Epithelial cell of proximal tubule (primary cell): Measurements from ENCODE around the gene CDT1. TPM values are rescaled to one million over a fixed set of nuclear protein-coding genes. Genes with fewer than 3 reads are reported as not detected.

Source experiments
- DNase-seq: peaks from one replicate; pipeline ENCODE4 v3.0.0-alpha.2; 2011; ENCODE audit warnings: low read depth
- H3K4me3 ChIP-seq: 2 replicates; pipeline ENCODE4 v1.5.1; 2011; ENCODE audit warnings: low read depth, mild to moderate bottlenecking, low read length
- total RNA-seq: library from RNA; depleted of rRNA; stranded (reverse); fragments of >200 nt; gene quantifications from 2 replicates; pipeline ENCODE4 v1.2.3, GENCODE V29; 2015
- TF ChIP-seq, protein P1 (sequence below): conservative IDR thresholded peaks from 2 replicates; pipeline ENCODE4 v1.5.1; 2012; ENCODE audit warnings: low read depth, mild to moderate bottlenecking, low read length

Gene CDT1
- total RNA-seq, 1 donor from 2014 or later: 76.2 TPM

DNA sequence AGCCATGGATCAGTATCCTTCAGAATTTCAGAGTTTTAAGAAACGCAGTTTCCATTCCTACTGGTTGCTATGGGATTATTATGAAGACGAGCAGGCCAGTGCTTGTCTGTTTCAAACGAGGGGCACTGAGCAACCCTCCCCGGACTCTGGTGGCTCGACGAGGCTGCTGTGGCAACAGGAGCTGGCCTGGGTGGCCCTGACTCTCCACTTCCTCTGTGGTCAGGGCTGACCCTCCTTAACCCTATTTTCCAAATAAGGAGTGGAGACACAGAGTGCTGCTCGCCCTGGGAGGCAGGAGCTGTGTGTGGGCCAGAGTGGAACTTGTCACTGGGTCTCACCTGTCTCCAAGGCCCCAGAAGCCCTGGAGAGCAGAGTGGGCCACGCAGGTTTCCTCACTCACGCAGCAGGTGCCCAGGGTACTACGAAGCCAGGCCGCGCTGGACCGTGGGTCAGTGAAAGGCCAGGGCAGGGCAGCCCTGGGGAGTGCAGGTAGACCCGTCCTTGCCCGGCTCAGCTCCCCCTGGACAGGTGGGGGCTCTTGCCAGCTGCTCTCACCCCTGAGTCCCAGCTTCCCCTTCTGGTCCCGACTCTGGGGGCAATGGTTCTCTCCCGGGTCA, 49.8 kb downstream of the CDT1 start:
- no peak for DNase-seq
- TF ChIP-seq, protein P1, sequence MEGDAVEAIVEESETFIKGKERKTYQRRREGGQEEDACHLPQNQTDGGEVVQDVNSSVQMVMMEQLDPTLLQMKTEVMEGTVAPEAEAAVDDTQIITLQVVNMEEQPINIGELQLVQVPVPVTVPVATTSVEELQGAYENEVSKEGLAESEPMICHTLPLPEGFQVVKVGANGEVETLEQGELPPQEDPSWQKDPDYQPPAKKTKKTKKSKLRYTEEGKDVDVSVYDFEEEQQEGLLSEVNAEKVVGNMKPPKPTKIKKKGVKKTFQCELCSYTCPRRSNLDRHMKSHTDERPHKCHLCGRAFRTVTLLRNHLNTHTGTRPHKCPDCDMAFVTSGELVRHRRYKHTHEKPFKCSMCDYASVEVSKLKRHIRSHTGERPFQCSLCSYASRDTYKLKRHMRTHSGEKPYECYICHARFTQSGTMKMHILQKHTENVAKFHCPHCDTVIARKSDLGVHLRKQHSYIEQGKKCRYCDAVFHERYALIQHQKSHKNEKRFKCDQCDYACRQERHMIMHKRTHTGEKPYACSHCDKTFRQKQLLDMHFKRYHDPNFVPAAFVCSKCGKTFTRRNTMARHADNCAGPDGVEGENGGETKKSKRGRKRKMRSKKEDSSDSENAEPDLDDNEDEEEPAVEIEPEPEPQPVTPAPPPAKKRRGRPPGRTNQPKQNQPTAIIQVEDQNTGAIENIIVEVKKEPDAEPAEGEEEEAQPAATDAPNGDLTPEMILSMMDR: no peak
- no peak overlapping the region for H3K4me3 ChIP-seq

GRCh38 chr16:88854306-88855111, 50.9 kb downstream of the CDT1 start:
- TF ChIP-seq, protein P1: no peak
- H3K4me3 ChIP-seq: no peak overlapping the region
- no peak for DNase-seq

DNA sequence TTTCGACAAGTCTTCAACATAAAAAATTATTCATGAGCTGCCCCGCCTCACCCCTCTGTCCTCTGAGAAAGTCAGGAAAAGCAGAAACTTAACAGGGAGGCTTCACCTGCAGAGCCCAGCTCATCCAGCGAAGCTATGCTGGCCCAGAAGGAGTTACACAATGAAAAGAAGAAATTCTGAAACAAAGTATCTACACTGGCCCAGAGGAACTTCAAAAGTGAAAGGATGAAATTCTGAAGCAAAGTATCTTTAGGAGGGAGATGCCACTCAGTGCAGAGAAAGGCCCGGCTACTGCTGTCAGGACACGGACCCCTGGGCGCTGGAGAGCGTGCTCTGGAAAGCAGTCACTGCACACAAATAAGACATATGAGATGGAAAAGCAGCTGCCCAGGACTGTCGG, 51.6 kb downstream of the CDT1 start:
- TF ChIP-seq, protein P1: no peak
- H3K4me3 ChIP-seq: no peak overlapping the region
- no peak for DNase-seq

- peak overlapping the region; percentile 98 for H3K4me3 ChIP-seq
- TF ChIP-seq, protein P1: no peak
- DNase-seq: no peak
These were observed 52.1 kb downstream of the CDT1 start for GRCh38 chr16:88855736-88856121.

DNA sequence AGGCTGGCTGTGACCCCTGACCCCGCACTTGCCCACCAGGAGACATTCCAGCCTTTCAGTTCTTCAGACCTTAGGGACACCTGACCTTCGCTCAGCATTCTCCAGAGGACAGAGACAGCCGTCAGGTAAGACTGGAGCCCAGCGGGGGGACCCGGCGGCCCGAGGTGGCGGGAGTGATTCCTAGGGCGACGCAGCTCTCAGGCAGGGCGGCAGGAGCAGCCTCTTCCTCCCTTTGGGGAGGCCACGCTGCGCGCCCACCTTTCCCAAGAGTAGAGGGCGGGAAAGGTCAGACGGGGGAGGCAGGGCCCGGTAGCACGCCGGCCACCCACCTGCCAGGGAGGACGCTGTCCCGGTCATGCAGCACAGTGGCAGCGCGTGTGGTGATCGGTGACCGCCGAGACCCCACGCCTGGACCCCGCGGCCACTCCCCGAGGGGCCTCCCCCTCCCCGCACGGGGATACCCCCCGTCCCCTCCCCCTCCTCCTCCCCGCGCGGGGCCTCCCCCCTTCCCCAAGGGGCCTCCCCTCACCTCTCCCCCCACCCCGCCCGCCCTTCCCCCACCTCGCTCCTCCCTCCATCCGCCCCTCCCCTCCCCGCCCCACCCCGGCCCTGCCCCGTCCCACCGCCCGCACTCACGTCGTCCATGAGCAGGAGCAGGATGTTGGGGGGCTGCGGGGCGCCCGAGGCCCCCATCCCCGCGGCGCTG, 52.7 kb downstream of the CDT1 start:
- peak overlapping the region; percentile 98 for H3K4me3 ChIP-seq
- DNase-seq: no peak
- TF ChIP-seq, protein P1: no peak

DNA sequence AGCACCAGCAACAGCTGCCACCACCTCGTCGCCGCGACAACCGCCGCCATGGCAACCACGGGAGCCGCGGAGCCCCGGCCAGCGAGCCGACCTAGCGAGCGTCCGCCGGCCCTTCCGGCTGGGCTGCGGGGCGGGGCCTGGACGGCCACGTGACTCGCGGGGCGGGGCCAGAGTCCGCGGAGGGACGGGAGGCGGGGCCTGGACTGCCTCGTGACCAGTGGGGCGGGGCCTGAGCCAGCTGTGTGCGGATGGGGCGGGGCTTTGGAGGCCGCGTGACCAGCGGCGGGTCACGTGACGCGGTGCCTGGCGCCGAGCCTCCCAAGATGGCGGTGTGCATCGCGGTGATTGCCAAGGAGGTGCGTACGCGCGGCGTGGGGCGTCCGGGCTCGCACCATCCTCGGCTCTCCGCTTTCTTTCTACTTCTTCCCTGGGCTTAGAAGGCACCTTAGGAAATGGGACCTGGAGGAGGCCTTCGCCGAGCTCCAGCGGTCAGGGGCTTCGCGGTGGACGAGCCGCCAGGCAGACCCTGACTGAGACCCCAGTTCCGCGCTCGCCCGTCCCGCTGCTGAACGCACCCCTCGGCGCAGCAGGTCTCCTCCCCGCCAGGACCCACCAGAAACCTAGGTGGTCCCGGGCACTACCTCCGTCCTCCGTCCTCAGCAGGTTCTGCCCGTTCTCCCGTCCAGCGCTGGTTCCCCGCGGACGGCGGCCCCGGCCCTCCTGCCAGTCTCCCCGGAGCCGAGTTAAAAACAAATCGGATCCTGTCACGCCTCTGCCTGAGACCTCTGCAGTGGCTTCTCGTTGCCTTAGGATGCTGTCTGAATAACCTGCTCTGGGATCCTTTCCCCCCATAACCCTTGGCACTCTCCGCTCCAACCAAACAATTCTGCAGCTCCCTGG, 53.5 kb downstream of the CDT1 start, which contains the start of the genes GALNS and TRAPPC2L:
GALNS (minus strand) TSS at position 120 of the 900 bp plus-strand sequence; CDS start at position 50, 70 bp downstream.
TRAPPC2L (plus strand) TSS at position 300 of the 900 bp plus-strand sequence; CDS start at position 324, 24 bp downstream.
- peak; percentile 20 for DNase-seq
- TF ChIP-seq, protein P1: no peak
- H3K4me3 ChIP-seq: peak within 1 kb of the TSS; percentile 98
